Stimulated activated CD8-positive, alpha-beta memory T cell treated with anti-CD3 and anti-CD28 coated beads, Interleukin-15, amount 100 ng/mL, for 4 hours (primary cell): ENCODE measurements around the gene HDGFL3.
A peak's percentile ranks its signal among the peaks of the same experiment; 100 is the strongest.

Source experiments
- DNase-seq, 2 donors: peaks; one replicate each; pipeline ENCODE4 v3.0.0-alpha.2; 2020; ENCODE audit warnings: low read depth in 2 of 2

HDGFL3 gene

GRCh38 chr15:83127547-83128150 lies 80.0 kb downstream of the HDGFL3 start:
- no peak for DNase-seq

- no peak for DNase-seq
These were observed 84.1 kb downstream of the HDGFL3 start for GRCh38 chr15:83123529-83123928.

- no peak for DNase-seq
These were observed 87.5 kb downstream of the HDGFL3 start for GRCh38 chr15:83119968-83120581.

- DNase-seq = no peak
These were observed 88.7 kb downstream of the HDGFL3 start for GRCh38 chr15:83118968-83119367.

GRCh38 chr15:83118291-83118827 lies 89.3 kb downstream of the HDGFL3 start:
- DNase-seq = no peak

- no peak for DNase-seq
These were observed 91.6 kb downstream of the HDGFL3 start for GRCh38 chr15:83115831-83116565.

- DNase-seq = no peak
These were observed 92.2 kb downstream of the HDGFL3 start for GRCh38 chr15:83115410-83115809.

GRCh38 chr15:83114856-83115255 lies 92.8 kb downstream of the HDGFL3 start:
- DNase-seq = no peak

- DNase-seq = no peak
These were observed 93.5 kb downstream of the HDGFL3 start for GRCh38 chr15:83113881-83114674.

- DNase-seq = no peak
These were observed 94.7 kb downstream of the HDGFL3 start for GRCh38 chr15:83112956-83113299.

- no peak for DNase-seq
These were observed 95.2 kb downstream of the HDGFL3 start for GRCh38 chr15:83112233-83112955.

- DNase-seq = no peak
These were observed 96.5 kb downstream of the HDGFL3 start for GRCh38 chr15:83111149-83111548.

- no peak for DNase-seq
These were observed 97.2 kb downstream of the HDGFL3 start for GRCh38 chr15:83110381-83110780.

- no peak for DNase-seq
These were observed 98.1 kb downstream of the HDGFL3 start for GRCh38 chr15:83109532-83109931.

- DNase-seq = peak in 1 of 2 donors; percentile 3
These were observed 99.1 kb downstream of the HDGFL3 start for GRCh38 chr15:83108266-83109219.

- no peak for DNase-seq
These were observed 99.8 kb downstream of the HDGFL3 start for GRCh38 chr15:83107841-83108181.

GRCh38 chr15:83106994-83107840 lies 100.4 kb downstream of the HDGFL3 start, which contains the start of gene TM6SF1:
Gene TM6SF1 (plus strand): TSS chr15:83107645. CDS start chr15:83107681, 36 bp downstream.
- DNase-seq = no peak

- no peak for DNase-seq
These were observed 102.2 kb downstream of the HDGFL3 start for GRCh38 chr15:83105440-83105839.

- no peak for DNase-seq
These were observed 103.5 kb downstream of the HDGFL3 start for GRCh38 chr15:83104141-83104540.
